ENCODE measurements around the gene TRPC1. TPM values are rescaled to one million over a fixed set of nuclear protein-coding genes. Genes with fewer than 3 reads are reported as not detected.

TRPC1 gene
- total RNA-seq, 1 experiment from 2014 or later = 29.6 TPM

GRCh38 chr3:142787719-142788118 is 63.9 kb downstream of the TRPC1 start:
- intact Hi-C loops (cut with micrococcal nuclease; ENCODE audit: unreplicated experiment) = no loop called here
- ATAC-seq (no peak), DNase-seq (ENCODE audit: low read depth, low spot score) (no peak)
- peaks cover 4% of the 10 kb centered on the region; the same call in 1 of the 2 replicates for H3K36me3 ChIP-seq (ENCODE audit: control insufficient read depth, insufficient read depth, low read length)
- no TSS peak for BruUV-seq (replicated peaks)
- no peaks in the 10 kb centered on the region for H3K4me1 ChIP-seq (ENCODE audit: control insufficient read depth, insufficient read depth, low read length)
- no peaks in the 10 kb centered on the region for H3K9me3 ChIP-seq (ENCODE audit: control insufficient read depth, insufficient read depth, low read depth, low read length)
- no peak overlapping the region for H3K27ac ChIP-seq (ENCODE audit: low read length)
- ChIA-PET CTCF (no interaction called here), POLR2A (interaction anchor here (0.6 kb wide), 1 partner anchor 407 kb away, joined by 7 read pairs; no protein-coding TSS in a partner anchor)
- in situ Hi-C loops (cut with HindIII; ENCODE audit: low pct_unique_long_range_greater_than_20kb, low sequenced_read_pairs) = no loop called here
- H3K4me3 ChIP-seq (ENCODE audit: low read depth in 2 of 2, low read length in 2 of 2) = no peak overlapping the region
- TF ChIP-seq CTCF (IDR thresholded peaks at IDR 0.05) = no peak
- no peaks in the 10 kb centered on the region for H3K27me3 ChIP-seq (ENCODE audit: control insufficient read depth, insufficient read depth, low read length)

GRCh38 chr3:142794508-142794907 is 70.7 kb downstream of the TRPC1 start:
- no peak overlapping the region for H3K27ac ChIP-seq (ENCODE audit: low read length)
- no peaks in the 10 kb centered on the region for H3K27me3 ChIP-seq (ENCODE audit: control insufficient read depth, insufficient read depth, low read length)
- H3K36me3 ChIP-seq (ENCODE audit: control insufficient read depth, insufficient read depth, low read length) = no peaks in the 10 kb centered on the region
- DNase-seq (ENCODE audit: low read depth, low spot score) (no peak), ATAC-seq (no peak)
- no peaks in the 10 kb centered on the region for H3K9me3 ChIP-seq (ENCODE audit: control insufficient read depth, insufficient read depth, low read depth, low read length)
- intact Hi-C loops (cut with micrococcal nuclease; ENCODE audit: unreplicated experiment) (no loop called here), in situ Hi-C loops (cut with HindIII; ENCODE audit: low pct_unique_long_range_greater_than_20kb, low sequenced_read_pairs) (no loop called here)
- TF ChIP-seq CTCF (IDR thresholded peaks at IDR 0.05) = no peak
- no peak for TF ChIP-seq REST (IDR thresholded peaks at IDR 0.05; ENCODE audit: insufficient read depth in 1 of 2, low read depth in 2 of 2, low read length in 1 of 2)
- no peak for TF ChIP-seq TCF7L2 (IDR thresholded peaks at IDR 0.05; ENCODE audit: low read depth, low read length)
- no peak for TF ChIP-seq POLR2AphosphoS5 (IDR thresholded peaks at IDR 0.05; ENCODE audit: low read depth, low read length)
- no peak for TF ChIP-seq SIN3A (IDR thresholded peaks at IDR 0.05; ENCODE audit: borderline replicate concordance, insufficient read depth, low read depth, low read length)
- ChIA-PET POLR2A (no interaction called here), CTCF (no interaction called here)
- BruUV-seq (replicated peaks) = no TSS peak
- no peaks in the 10 kb centered on the region for H3K4me1 ChIP-seq (ENCODE audit: control insufficient read depth, insufficient read depth, low read length)
- no peak overlapping the region for H3K4me3 ChIP-seq (ENCODE audit: low read depth in 2 of 2, low read length in 2 of 2)

- CTCF ChIA-PET = no interaction called here
- POLR2A ChIA-PET = no interaction called here
These were observed 71.5 kb downstream of the TRPC1 start for GRCh38 chr3:142795332-142795731.

More at GRCh38 chr3:142795332-142795731, 71.5 kb downstream of the TRPC1 start:
- no peak for DNase-seq (ENCODE audit: low read depth, low spot score)
- H3K4me3 ChIP-seq (ENCODE audit: low read depth in 2 of 2, low read length in 2 of 2) = no peak overlapping the region
- BruUV-seq (replicated peaks) = no TSS peak
- TF ChIP-seq CTCF (IDR thresholded peaks at IDR 0.05) = no peak
- no peak for TF ChIP-seq SIN3A (IDR thresholded peaks at IDR 0.05; ENCODE audit: borderline replicate concordance, insufficient read depth, low read depth, low read length)
- TF ChIP-seq TCF7L2 (IDR thresholded peaks at IDR 0.05; ENCODE audit: low read depth, low read length) = no peak
- TF ChIP-seq POLR2AphosphoS5 (IDR thresholded peaks at IDR 0.05; ENCODE audit: low read depth, low read length) = no peak
- no peak for TF ChIP-seq REST (IDR thresholded peaks at IDR 0.05; ENCODE audit: insufficient read depth in 1 of 2, low read depth in 2 of 2, low read length in 1 of 2)
- no peaks in the 10 kb centered on the region for H3K4me1 ChIP-seq (ENCODE audit: control insufficient read depth, insufficient read depth, low read length)
- H3K36me3 ChIP-seq (ENCODE audit: control insufficient read depth, insufficient read depth, low read length) = no peaks in the 10 kb centered on the region
- in situ Hi-C loops (cut with HindIII; ENCODE audit: low pct_unique_long_range_greater_than_20kb, low sequenced_read_pairs) = no loop called here
- H3K27ac ChIP-seq (ENCODE audit: low read length) = no peak overlapping the region
- ATAC-seq = no peak
- H3K9me3 ChIP-seq (ENCODE audit: control insufficient read depth, insufficient read depth, low read depth, low read length) = no peaks in the 10 kb centered on the region
- no peaks in the 10 kb centered on the region for H3K27me3 ChIP-seq (ENCODE audit: control insufficient read depth, insufficient read depth, low read length)
- intact Hi-C loops (cut with micrococcal nuclease; ENCODE audit: unreplicated experiment) = no loop called here

Data from Panc1 (cell line).